ENCODE results near the gene MICU2.

Gene MICU2, protein sequence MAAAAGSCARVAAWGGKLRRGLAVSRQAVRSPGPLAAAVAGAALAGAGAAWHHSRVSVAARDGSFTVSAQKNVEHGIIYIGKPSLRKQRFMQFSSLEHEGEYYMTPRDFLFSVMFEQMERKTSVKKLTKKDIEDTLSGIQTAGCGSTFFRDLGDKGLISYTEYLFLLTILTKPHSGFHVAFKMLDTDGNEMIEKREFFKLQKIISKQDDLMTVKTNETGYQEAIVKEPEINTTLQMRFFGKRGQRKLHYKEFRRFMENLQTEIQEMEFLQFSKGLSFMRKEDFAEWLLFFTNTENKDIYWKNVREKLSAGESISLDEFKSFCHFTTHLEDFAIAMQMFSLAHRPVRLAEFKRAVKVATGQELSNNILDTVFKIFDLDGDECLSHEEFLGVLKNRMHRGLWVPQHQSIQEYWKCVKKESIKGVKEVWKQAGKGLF

GRCh38 chr13:21603531-21604448 is at the start of gene MICU2:
MICU2 (minus strand) TSS chr13:21604170; CDS start chr13:21604148, 22 bp downstream.
- in situ Hi-C loops (cut with MboI; ENCODE audit: low sequenced_read_pairs): no loop called here

DNA sequence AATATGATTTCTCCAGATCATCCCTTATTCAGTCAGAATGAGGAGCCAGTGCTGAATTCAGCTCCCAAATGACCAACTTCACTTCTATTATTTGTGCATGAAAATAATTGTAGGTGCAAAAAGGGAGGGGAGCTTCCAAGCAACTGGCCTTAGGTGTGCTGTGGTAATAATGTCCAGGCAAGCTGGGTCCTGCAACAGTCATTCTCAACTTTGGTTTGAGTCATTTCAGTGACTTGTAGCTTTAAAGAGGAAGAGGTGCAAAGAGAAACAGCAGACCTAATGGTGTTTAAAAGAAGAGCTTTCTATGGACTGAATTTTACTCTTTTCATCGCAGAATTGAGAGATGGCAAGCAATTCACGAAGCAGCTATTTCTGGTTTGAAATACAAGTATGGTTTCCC is 37.7 kb upstream of the MICU2 start:
- in situ Hi-C loops (cut with MboI; ENCODE audit: low sequenced_read_pairs): loop anchor here (25.0 kb wide), 1 partner anchor 646 kb away; no protein-coding TSS in a partner anchor

DNA sequence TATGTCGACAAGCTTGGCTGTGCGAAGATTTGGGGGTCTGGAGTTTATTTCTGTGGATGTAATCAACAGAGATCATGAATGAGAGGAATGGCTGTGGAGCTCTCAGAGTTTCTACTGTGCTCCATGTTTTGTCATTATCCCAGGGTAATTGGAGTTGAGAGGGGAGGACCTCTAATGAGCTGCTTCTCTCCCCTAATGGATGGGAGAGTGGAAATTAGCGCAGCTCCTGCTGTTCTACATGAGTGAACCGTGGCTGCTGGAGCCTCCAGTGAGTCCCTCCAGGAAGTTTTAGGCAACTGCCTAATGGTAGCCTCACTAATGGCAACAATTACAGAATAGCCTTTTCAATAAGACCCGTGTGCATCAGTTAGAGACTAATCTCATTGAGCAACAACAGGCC is 35.6 kb upstream of the MICU2 start:
- in situ Hi-C loops (cut with MboI; ENCODE audit: low sequenced_read_pairs): loop anchor here (25.0 kb wide), 1 partner anchor 648 kb away; no protein-coding TSS in a partner anchor

GRCh38 chr13:21638319-21639282 is 34.6 kb upstream of the MICU2 start:
- in situ Hi-C loops (cut with MboI; ENCODE audit: low sequenced_read_pairs): loop anchor here (25.0 kb wide), 1 partner anchor 649 kb away; no protein-coding TSS in a partner anchor

DNA sequence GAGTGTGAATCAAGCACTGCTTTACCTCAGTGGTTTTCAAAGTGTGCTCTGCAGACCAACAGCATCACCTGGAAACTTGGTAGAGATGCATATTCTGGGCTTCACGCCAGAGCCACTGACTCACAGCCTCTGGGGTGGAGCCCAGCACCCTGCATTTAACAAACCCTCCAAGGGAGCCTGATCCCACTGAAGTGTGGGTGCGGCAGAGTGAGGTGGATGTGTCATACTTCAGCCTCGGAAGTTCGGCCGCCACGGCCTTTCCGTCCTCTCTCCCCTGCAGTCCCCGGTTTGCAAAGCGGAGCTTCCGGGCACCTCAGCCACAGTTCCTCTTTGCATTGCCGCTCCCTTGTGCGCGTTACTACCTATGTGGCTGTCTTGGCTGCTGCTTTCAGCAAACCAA is 33.3 kb upstream of the MICU2 start:
- in situ Hi-C loops (cut with MboI; ENCODE audit: low sequenced_read_pairs): loop anchor here (25.0 kb wide), 1 partner anchor 650 kb away; no protein-coding TSS in a partner anchor

GRCh38 chr13:21636656-21637055 is 32.7 kb upstream of the MICU2 start:
- in situ Hi-C loops (cut with MboI; ENCODE audit: low sequenced_read_pairs): loop anchor here (25.0 kb wide), 1 partner anchor 651 kb away; no protein-coding TSS in a partner anchor

DNA sequence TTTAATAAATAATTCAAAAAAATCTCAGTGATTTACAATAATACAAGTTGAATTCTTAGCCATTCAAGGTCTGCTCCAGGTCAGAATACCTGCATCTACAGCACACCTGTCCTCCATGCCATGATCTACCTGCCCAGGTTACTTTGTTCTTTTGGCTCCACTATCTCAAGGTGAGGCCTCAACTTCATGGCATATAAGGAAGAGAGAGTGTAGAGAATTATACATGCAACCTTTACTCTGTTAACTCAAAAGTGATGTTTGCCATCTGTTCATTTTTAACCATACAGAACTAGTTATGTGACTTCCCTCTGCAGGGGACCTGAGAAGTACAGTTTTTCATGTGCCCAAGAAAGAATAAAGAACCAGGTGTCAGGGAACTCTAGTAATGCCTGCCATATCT is 28.2 kb upstream of the MICU2 start:
- in situ Hi-C loops (cut with MboI; ENCODE audit: low sequenced_read_pairs): loop anchor here (25.0 kb wide), 1 partner anchor 655 kb away; no protein-coding TSS in a partner anchor

DNA sequence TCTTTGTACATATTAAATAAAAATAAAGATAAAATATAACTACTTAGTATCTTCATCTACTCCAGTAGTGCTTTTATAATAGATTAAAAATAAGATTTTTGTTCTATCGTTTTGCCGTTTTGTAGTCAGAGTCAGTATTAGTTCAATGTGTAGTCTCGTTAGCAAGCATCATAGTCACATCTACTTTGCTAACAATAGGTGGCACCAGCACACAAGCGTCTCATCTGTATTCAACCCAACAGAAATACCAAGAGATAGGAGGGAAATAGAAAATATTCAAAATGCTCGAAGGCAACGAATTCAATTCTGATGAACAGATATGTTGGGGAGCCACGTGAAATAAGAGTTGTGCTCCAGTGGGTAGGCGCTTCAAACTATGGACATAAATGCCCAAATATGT is 21.4 kb upstream of the MICU2 start:
- in situ Hi-C loops (cut with MboI; ENCODE audit: low sequenced_read_pairs): loop anchor here (25.0 kb wide), 1 partner anchor 662 kb away; no protein-coding TSS in a partner anchor

- in situ Hi-C loops (cut with MboI; ENCODE audit: low sequenced_read_pairs): no loop called here
These were observed 16.9 kb upstream of the MICU2 start for GRCh38 chr13:21620861-21621260.

GRCh38 chr13:21619633-21620220 is 15.8 kb upstream of the MICU2 start:
- in situ Hi-C loops (cut with MboI; ENCODE audit: low sequenced_read_pairs): no loop called here

DNA sequence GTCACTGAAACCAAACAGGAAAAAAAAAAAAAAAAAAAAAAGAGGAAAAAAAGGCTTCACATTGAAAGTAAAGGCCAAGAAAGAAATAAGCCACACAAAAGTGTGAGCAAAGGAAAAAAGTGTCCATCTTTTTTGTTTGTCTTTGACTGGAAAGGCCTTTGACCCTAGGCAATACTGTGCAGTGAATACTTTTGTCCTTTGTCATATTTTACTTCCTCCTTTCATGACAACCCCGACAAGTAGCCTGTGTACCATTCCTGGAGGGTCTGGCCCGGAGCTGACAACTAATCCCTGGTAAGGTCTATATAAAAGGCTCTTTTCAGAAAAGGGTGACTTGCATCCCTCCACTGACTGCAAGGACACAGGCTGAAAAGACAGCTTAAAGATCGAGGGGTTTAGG is 12.9 kb upstream of the MICU2 start:
- in situ Hi-C loops (cut with MboI; ENCODE audit: low sequenced_read_pairs): no loop called here

GRCh38 chr13:21616205-21616866 is 12.4 kb upstream of the MICU2 start:
- in situ Hi-C loops (cut with MboI; ENCODE audit: low sequenced_read_pairs): no loop called here

GRCh38 chr13:21615427-21615826 is 11.5 kb upstream of the MICU2 start:
- in situ Hi-C loops (cut with MboI; ENCODE audit: low sequenced_read_pairs): no loop called here

- in situ Hi-C loops (cut with MboI; ENCODE audit: low sequenced_read_pairs): no loop called here
These were observed 9.8 kb upstream of the MICU2 start for GRCh38 chr13:21613791-21614190.

GRCh38 chr13:21611385-21611784 is 7.4 kb upstream of the MICU2 start:
- in situ Hi-C loops (cut with MboI; ENCODE audit: low sequenced_read_pairs): no loop called here

DNA sequence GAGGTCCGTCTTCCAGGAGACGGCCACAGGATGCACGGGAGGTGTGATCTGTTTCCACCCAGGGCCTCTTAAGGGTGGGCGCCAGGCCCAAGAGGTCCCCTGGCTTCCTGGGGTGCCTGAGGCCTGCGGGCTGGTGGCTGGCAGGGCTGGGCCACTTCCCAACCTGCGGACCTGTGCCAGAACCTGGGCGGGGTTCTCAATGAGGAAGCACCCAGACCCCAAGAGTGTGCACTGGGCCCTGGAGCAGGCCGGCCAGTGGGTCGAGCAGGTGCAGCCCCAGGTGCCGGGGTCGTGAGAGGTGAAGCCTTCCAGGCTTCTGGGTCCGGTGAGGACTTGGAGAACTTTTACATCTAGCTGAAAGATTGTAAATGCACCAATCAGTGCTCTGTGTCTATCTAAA is 6.7 kb upstream of the MICU2 start:
- in situ Hi-C loops (cut with MboI; ENCODE audit: low sequenced_read_pairs): no loop called here

GRCh38 chr13:21608961-21609360 is 5.0 kb upstream of the MICU2 start:
- in situ Hi-C loops (cut with MboI; ENCODE audit: low sequenced_read_pairs): no loop called here

- in situ Hi-C loops (cut with MboI; ENCODE audit: low sequenced_read_pairs): no loop called here
These were observed 2.8 kb upstream of the MICU2 start for GRCh38 chr13:21606796-21607195.

GRCh38 chr13:21606251-21606650 is 2.3 kb upstream of the MICU2 start:
- in situ Hi-C loops (cut with MboI; ENCODE audit: low sequenced_read_pairs): no loop called here

All from HL-60/S4 (cell line).